T-helper 2 cell treated with Interferon-gamma antibody and Interleukin-4, amounts not matched to agents 5 μg/mL and 100 μg/mL, for 36 hours (primary cell): ENCODE results near the gene SOWAHC.
"Not testable (repeated sequence)": the region's sequence is repeated elsewhere in the genome, so short reads cannot be mapped to it uniquely, and the experiment has no call there.

Experiments
- DNase-seq: peaks from one replicate; pipeline ENCODE4 v3.0.0; 2021; ENCODE audit warnings: low spot score
- H3K27ac Mint-ChIP-seq: one replicate; pipeline ENCODE4 v1.8.0; 2021; ENCODE audit warnings: mild to moderate bottlenecking, mixed read lengths
- H3K27me3 Mint-ChIP-seq: one replicate; pipeline ENCODE4 v1.8.0; 2021; ENCODE audit warnings: low read depth, mixed read lengths
- H3K36me3 Mint-ChIP-seq: one replicate; pipeline ENCODE4 v1.8.0; 2021; ENCODE audit warnings: low read depth, mixed read lengths
- H3K4me1 Mint-ChIP-seq: one replicate; pipeline ENCODE4 v1.8.0; 2021; ENCODE audit warnings: low read depth, mixed read lengths
- H3K4me3 Mint-ChIP-seq: one replicate; pipeline ENCODE4 v1.8.0; 2022; ENCODE audit warnings: mild to moderate bottlenecking, moderate library complexity, mixed read lengths
- H3K9me3 Mint-ChIP-seq: one replicate; pipeline ENCODE4 v1.8.0; 2021; ENCODE audit warnings: mixed read lengths

The SOWAHC gene

GRCh38 chr2:109630441-109631430 lies 16.6 kb downstream of the SOWAHC start:
- no peaks in the 10 kb centered on the region for H3K36me3 Mint-ChIP-seq
- no peaks in the 10 kb centered on the region for H3K27me3 Mint-ChIP-seq
- DNase-seq = no peak
- no peak overlapping the region for H3K4me3 Mint-ChIP-seq
- no peaks in the 10 kb centered on the region for H3K9me3 Mint-ChIP-seq
- H3K4me1 Mint-ChIP-seq = peaks cover 4% of the 10 kb centered on the region
- H3K27ac Mint-ChIP-seq = no peak overlapping the region

- no peak for DNase-seq
- Mint-ChIP-seq H3K4me3 (no peak overlapping the region), H3K4me1 (peaks cover 4% of the 10 kb centered on the region), H3K27me3 (no peaks in the 10 kb centered on the region), H3K36me3 (no peaks in the 10 kb centered on the region), H3K9me3 (no peaks in the 10 kb centered on the region), H3K27ac (no peak overlapping the region)
Observed at GRCh38 chr2:109631741-109632140, 17.6 kb downstream of the SOWAHC start.

GRCh38 chr2:109632158-109632789 lies 18.1 kb downstream of the SOWAHC start:
- Mint-ChIP-seq H3K27ac (no peak overlapping the region), H3K4me3 (no peak overlapping the region), H3K9me3 (no peaks in the 10 kb centered on the region), H3K27me3 (no peaks in the 10 kb centered on the region), H3K4me1 (peaks cover 4% of the 10 kb centered on the region), H3K36me3 (no peaks in the 10 kb centered on the region)
- DNase-seq = no peak

GRCh38 chr2:109633284-109633961 lies 19.3 kb downstream of the SOWAHC start:
- H3K27me3 Mint-ChIP-seq = no peaks in the 10 kb centered on the region
- DNase-seq = no peak
- H3K4me3 Mint-ChIP-seq = no peak overlapping the region
- H3K27ac Mint-ChIP-seq = no peak overlapping the region
- no peaks in the 10 kb centered on the region for H3K36me3 Mint-ChIP-seq
- H3K9me3 Mint-ChIP-seq = no peaks in the 10 kb centered on the region
- peaks cover 8% of the 10 kb centered on the region for H3K4me1 Mint-ChIP-seq

- DNase-seq = no peak
- H3K27ac Mint-ChIP-seq = no peak overlapping the region
- no peaks in the 10 kb centered on the region for H3K9me3 Mint-ChIP-seq
- peaks cover 10% of the 10 kb centered on the region for H3K4me1 Mint-ChIP-seq
- H3K36me3 Mint-ChIP-seq = no peaks in the 10 kb centered on the region
- no peaks in the 10 kb centered on the region for H3K27me3 Mint-ChIP-seq
- no peak overlapping the region for H3K4me3 Mint-ChIP-seq
Observed at GRCh38 chr2:109635426-109636304, 21.5 kb downstream of the SOWAHC start.

GRCh38 chr2:109636317-109636716 lies 22.2 kb downstream of the SOWAHC start:
- Mint-ChIP-seq H3K4me3 (no peak overlapping the region), H3K36me3 (no peaks in the 10 kb centered on the region), H3K27me3 (no peaks in the 10 kb centered on the region), H3K9me3 (no peaks in the 10 kb centered on the region), H3K27ac (no peak overlapping the region), H3K4me1 (peaks cover 10% of the 10 kb centered on the region)
- DNase-seq = no peak

- Mint-ChIP-seq H3K4me3 (no peak overlapping the region), H3K9me3 (no peaks in the 10 kb centered on the region), H3K27me3 (no peaks in the 10 kb centered on the region), H3K27ac (peak overlapping the region; percentile 66), H3K4me1 (peaks cover 10% of the 10 kb centered on the region), H3K36me3 (no peaks in the 10 kb centered on the region)
- DNase-seq = no peak
Observed at GRCh38 chr2:109637749-109638570, 23.8 kb downstream of the SOWAHC start.

GRCh38 chr2:109638795-109639194 lies 24.6 kb downstream of the SOWAHC start:
- DNase-seq = no peak
- H3K27me3 Mint-ChIP-seq = no peaks in the 10 kb centered on the region
- H3K36me3 Mint-ChIP-seq = no peaks in the 10 kb centered on the region
- H3K9me3 Mint-ChIP-seq = no peaks in the 10 kb centered on the region
- no peak overlapping the region for H3K4me3 Mint-ChIP-seq
- no peak overlapping the region for H3K27ac Mint-ChIP-seq
- H3K4me1 Mint-ChIP-seq = peaks cover 6% of the 10 kb centered on the region

GRCh38 chr2:109640000-109640399 lies 25.8 kb downstream of the SOWAHC start:
- H3K4me3 Mint-ChIP-seq, H3K9me3 Mint-ChIP-seq, H3K27ac Mint-ChIP-seq, DNase-seq, H3K27me3 Mint-ChIP-seq, H3K36me3 Mint-ChIP-seq: not testable (repeated sequence)
- H3K4me1 Mint-ChIP-seq = peaks cover 12% of the 10 kb centered on the region

GRCh38 chr2:109644571-109645275 lies 30.6 kb downstream of the SOWAHC start:
- Mint-ChIP-seq H3K4me1 (peaks cover 5% of the 10 kb centered on the region), H3K27me3 (peaks cover 3% of the 10 kb centered on the region), H3K9me3 (no peaks in the 10 kb centered on the region), H3K36me3 (no peaks in the 10 kb centered on the region), H3K4me3 (no peak overlapping the region), H3K27ac (peak overlapping the region; percentile 1)
- no peak for DNase-seq

- H3K27me3 Mint-ChIP-seq = peaks cover 3% of the 10 kb centered on the region
- H3K9me3 Mint-ChIP-seq = no peaks in the 10 kb centered on the region
- H3K36me3 Mint-ChIP-seq = no peaks in the 10 kb centered on the region
Observed at GRCh38 chr2:109645412-109646184, 31.4 kb downstream of the SOWAHC start.

GRCh38 chr2:109646961-109647360 lies 32.8 kb downstream of the SOWAHC start:
- Mint-ChIP-seq H3K36me3 (no peaks in the 10 kb centered on the region), H3K4me3 (no peak overlapping the region), H3K27me3 (peaks cover 3% of the 10 kb centered on the region), H3K27ac (no peak overlapping the region), H3K9me3 (no peaks in the 10 kb centered on the region), H3K4me1 (peaks cover 5% of the 10 kb centered on the region)
- DNase-seq = no peak

More at GRCh38 chr2:109645412-109646184, 31.4 kb downstream of the SOWAHC start:
- H3K4me3 Mint-ChIP-seq = no peak overlapping the region
- no peak overlapping the region for H3K27ac Mint-ChIP-seq
- peaks cover 5% of the 10 kb centered on the region for H3K4me1 Mint-ChIP-seq
- DNase-seq = no peak
